Liver (tissue), 3 donors: ENCODE results near the gene ANK3.

Experiments used
- CTCF ChIP-seq: fragments of 150-350 bp; IDR thresholded peaks from 2 replicates; pipeline ENCODE4 v1.5.1; 2017; ENCODE audit warnings: improper control_type of control experiment, low read depth, low read length; ENCODE audit not compliant: missing input control
- EGR1 ChIP-seq, 2 donors: IDR thresholded peaks; 2 replicates each; pipeline ENCODE4 v1.6.1; 2016 to 2018; ENCODE audit warnings: antibody characterized with exemption in 2 of 2, low read depth in 2 of 2
- GABPA ChIP-seq, 2 donors: IDR thresholded peaks in 1 of 2; conservative IDR thresholded peaks in 1 of 2; 2 replicates each; pipeline ENCODE4 v1.6.1; 2016; ENCODE audit warnings: antibody characterized with exemption in 2 of 2, mild to moderate bottlenecking in 1 of 2, moderate library complexity in 1 of 2
- JUND ChIP-seq, 2 donors: IDR thresholded peaks; 2 replicates each; pipeline ENCODE4 v1.6.1; 2016; ENCODE audit warnings: antibody characterized with exemption in 2 of 2
- SP1 ChIP-seq: IDR thresholded peaks from 2 replicates; pipeline ENCODE4 v1.6.1; 2018; ENCODE audit warnings: antibody characterized with exemption, mild to moderate bottlenecking
- YY1 ChIP-seq: IDR thresholded peaks from 2 replicates; pipeline ENCODE4 v1.6.1; 2016; ENCODE audit warnings: antibody characterized with exemption, mild to moderate bottlenecking
- ZBTB33 ChIP-seq: IDR thresholded peaks from 2 replicates; pipeline ENCODE4 v1.6.1; 2016; ENCODE audit warnings: antibody characterized with exemption
- TF ChIP-seq, protein P1 (sequence below): IDR thresholded peaks from 2 replicates; pipeline ENCODE4 v1.6.1; 2016; ENCODE audit warnings: antibody characterized with exemption, mild to moderate bottlenecking
- TF ChIP-seq, protein P2 (sequence below): IDR thresholded peaks from 2 replicates; pipeline ENCODE4 v1.6.1; 2016; ENCODE audit warnings: antibody characterized with exemption
- donor health status: healthy.
- donor health status: healthy.

- TF ChIP-seq ZBTB33 (no peak), CTCF (no peak), GABPA (IDR thresholded peaks at IDR 0.05 in 1 of 2, conservative IDR thresholded peaks at IDR 0.05 in 1 of 2) (no peak), SP1 (no peak), YY1 (no peak), JUND (IDR thresholded peaks at IDR 0.05) (no peak), EGR1 (IDR thresholded peaks at IDR 0.05; ENCODE audit: low read depth in 2 of 2) (no peak)
- TF ChIP-seq, protein P1, sequence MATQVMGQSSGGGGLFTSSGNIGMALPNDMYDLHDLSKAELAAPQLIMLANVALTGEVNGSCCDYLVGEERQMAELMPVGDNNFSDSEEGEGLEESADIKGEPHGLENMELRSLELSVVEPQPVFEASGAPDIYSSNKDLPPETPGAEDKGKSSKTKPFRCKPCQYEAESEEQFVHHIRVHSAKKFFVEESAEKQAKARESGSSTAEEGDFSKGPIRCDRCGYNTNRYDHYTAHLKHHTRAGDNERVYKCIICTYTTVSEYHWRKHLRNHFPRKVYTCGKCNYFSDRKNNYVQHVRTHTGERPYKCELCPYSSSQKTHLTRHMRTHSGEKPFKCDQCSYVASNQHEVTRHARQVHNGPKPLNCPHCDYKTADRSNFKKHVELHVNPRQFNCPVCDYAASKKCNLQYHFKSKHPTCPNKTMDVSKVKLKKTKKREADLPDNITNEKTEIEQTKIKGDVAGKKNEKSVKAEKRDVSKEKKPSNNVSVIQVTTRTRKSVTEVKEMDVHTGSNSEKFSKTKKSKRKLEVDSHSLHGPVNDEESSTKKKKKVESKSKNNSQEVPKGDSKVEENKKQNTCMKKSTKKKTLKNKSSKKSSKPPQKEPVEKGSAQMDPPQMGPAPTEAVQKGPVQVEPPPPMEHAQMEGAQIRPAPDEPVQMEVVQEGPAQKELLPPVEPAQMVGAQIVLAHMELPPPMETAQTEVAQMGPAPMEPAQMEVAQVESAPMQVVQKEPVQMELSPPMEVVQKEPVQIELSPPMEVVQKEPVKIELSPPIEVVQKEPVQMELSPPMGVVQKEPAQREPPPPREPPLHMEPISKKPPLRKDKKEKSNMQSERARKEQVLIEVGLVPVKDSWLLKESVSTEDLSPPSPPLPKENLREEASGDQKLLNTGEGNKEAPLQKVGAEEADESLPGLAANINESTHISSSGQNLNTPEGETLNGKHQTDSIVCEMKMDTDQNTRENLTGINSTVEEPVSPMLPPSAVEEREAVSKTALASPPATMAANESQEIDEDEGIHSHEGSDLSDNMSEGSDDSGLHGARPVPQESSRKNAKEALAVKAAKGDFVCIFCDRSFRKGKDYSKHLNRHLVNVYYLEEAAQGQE = no peak
- TF ChIP-seq, protein P2, sequence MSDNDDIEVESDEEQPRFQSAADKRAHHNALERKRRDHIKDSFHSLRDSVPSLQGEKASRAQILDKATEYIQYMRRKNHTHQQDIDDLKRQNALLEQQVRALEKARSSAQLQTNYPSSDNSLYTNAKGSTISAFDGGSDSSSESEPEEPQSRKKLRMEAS = no peak
Observed at GRCh38 chr10:59977486-59977885, 412.2 kb downstream of the ANK3 start.
